Measurements from ENCODE around the gene SUMF1.

SUMF1 gene

GRCh38 chr3:4466741-4467521 lies at the start of gene SUMF1:
Gene SUMF1 (minus strand): TSS chr3:4467269. CDS start chr3:4467245, 24 bp downstream.
- DNase-seq (ENCODE audit: low spot score): peak; percentile 89

GRCh38 chr3:4515916-4516579 lies 49.0 kb upstream of the SUMF1 start:
- no peak for DNase-seq (ENCODE audit: low spot score)

GRCh38 chr3:4514916-4515315 lies 47.8 kb upstream of the SUMF1 start:
- DNase-seq (ENCODE audit: low spot score): no peak

DNA sequence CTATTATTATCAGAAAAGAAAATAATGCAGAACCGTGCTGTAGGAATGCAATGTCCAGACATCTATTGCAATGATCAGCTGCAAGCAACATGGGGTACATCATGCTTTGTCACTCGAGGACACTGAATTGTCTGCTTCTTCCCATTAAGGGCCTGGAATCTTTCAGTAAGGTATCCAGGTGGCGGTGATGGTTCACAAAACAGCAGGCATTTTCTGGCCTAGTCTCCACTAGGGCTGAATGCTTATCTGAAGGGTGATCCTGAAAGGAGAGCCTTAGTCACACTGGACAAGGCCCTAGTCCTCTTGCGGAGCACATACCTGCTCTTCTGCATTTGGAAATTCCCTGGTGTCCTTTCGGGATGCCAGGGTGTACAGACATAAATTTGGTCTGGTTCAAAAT lies 47.3 kb upstream of the SUMF1 start:
- no peak for DNase-seq (ENCODE audit: low spot score)

GRCh38 chr3:4512895-4513616 lies 46.0 kb upstream of the SUMF1 start:
- no peak for DNase-seq (ENCODE audit: low spot score)

DNA sequence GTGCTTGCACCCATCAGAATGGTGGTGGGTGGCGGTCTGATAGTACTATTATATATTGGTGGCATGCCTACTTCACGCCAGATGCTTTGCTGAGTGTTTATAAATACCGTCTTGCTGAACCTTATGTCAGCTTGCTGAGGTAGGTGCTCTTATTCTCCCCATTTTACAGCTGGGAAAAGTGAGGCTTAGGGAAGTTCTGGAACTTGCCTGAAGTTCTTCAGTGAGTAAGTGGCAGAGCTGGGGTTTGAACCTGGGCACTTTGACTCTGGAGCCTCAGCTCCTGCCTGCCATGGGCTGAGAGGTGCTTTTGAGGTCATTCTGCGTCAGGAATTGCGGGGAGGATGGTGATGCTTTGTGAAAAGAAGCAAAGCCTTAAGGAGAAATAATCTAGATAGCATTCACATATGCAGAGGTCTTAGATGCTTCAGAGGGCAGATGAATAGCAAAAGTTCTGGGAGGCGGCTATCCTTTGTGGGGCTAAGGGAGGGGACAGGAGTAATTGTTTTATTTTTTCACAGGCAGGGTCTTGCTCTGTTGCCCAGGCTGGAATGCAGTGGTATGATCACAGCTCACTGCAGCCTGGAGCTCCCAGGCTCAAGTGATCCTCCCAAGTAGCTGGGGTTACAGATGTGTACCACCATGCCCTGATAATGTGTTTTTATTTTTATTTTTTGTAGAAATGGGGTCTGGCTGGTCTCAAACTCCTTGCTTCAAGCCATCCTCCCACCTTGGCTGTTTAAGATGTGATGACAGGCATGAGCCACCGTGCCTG lies 44.6 kb upstream of the SUMF1 start:
- no peak for DNase-seq (ENCODE audit: low spot score)

GRCh38 chr3:4509983-4510755 lies 43.1 kb upstream of the SUMF1 start:
- DNase-seq (ENCODE audit: low spot score): no peak

DNA sequence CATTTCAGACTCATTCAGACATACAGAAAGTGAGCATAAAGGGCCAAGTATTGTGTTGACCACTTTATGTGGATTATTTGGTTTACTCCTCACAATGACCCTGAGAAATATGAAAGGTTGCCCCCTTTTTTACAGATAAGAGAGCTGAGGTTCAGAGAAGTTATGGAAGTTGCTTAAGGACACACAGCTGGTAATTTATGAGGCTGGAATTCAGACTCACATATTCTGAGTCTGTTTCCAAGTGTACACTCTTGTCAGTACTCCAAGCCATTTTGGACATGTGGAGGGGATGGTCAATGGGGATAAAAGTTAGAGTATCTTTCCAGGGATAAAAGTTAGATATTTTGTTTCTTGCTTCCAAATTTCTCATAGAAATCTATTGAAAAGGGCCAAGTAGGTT lies 42.0 kb upstream of the SUMF1 start:
- DNase-seq (ENCODE audit: low spot score): no peak

DNA sequence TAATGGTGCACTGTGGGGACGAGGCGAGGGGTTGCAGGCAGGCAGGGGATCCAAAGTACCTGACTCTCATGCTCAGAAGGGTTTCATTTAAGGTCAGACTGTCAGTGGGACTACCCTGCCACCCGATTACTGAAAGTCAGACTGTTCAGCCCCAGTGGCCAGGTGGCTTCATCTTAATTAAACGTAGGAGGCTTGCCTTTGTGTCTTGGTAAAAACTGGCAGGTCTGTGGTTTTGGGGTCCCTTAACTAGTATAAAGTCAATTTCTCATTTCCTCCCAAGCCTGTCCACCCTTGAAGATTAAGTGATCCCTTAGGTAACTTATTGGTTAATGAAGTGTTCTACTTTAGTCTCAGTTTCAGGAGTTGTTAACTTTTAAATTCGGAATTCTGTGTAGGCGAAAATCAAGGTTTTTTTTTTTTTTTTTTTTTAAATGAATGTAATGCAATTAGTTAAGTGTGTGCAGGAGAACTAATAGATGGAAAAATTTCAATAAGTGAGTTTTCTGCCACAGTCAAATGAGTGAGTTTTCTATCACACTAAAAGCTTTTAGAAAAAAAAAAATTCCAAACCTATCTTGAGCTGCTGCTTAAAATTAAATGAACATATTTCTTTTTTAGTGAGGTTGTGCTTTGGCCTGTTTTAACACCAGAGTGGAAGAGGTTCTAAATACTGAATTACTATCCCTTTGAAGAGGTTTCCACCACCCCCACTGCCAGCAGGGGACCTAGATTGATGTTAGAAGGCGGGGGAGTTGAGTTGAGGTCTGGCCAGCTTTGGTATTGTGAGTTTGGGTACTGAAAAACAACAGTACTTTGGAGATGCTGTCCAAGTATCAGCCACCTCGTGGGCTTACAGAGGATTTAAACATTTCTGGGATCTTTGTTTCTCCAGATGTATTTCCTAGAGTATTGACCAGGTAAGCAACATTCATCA lies 41.2 kb upstream of the SUMF1 start:
- DNase-seq (ENCODE audit: low spot score): no peak

- DNase-seq (ENCODE audit: low spot score): no peak
Observed at GRCh38 chr3:4507024-4507596, 40.0 kb upstream of the SUMF1 start.

GRCh38 chr3:4506559-4507023 lies 39.5 kb upstream of the SUMF1 start:
- DNase-seq (ENCODE audit: low spot score): no peak

- DNase-seq (ENCODE audit: low spot score): no peak
Observed at GRCh38 chr3:4505688-4506558, 38.9 kb upstream of the SUMF1 start.

GRCh38 chr3:4504340-4505261 lies 37.5 kb upstream of the SUMF1 start:
- no peak for DNase-seq (ENCODE audit: low spot score)

- DNase-seq (ENCODE audit: low spot score): no peak
Observed at GRCh38 chr3:4503050-4503449, 36.0 kb upstream of the SUMF1 start.

DNA sequence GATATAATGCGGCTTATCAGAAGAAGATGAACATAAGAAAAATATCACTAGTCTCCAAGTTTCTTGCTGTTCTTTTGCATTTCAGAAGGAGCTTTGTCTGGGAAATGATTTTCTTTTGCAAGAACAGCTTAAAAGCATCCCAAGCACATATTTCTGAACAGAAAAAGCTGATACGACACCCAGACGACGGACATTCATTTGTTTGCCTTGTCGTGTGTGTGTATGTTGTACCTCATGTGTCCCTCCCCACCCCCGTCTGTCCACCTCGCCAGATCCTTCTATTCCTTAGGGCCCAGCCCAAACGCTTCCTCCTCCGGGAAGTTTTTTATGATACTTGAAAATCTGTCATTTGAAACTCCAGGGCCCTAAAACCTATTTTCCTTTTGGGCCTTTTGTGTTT lies 34.9 kb upstream of the SUMF1 start:
- DNase-seq (ENCODE audit: low spot score): no peak

- DNase-seq (ENCODE audit: low spot score): no peak
Observed at GRCh38 chr3:4501437-4501836, 34.4 kb upstream of the SUMF1 start.

DNA sequence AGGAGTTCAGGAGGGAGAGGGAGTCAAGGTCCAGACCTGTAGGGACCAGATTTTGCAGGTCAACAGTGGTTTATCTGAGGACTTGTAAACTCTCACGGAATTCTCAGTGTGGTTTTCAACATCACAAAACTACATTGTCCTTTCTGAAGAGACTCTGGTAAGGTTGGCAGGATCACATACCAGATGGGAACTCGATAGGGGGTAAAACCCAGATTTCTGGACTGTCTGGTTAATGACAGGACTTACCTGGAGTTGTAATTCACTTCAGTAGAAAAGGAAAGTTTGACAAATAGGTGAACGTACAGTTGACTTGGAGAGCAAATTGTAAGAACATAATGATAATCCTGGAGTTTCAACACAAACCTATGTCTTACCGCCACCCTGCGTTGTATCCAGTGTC lies 31.4 kb upstream of the SUMF1 start:
- no peak for DNase-seq (ENCODE audit: low spot score)

DNA sequence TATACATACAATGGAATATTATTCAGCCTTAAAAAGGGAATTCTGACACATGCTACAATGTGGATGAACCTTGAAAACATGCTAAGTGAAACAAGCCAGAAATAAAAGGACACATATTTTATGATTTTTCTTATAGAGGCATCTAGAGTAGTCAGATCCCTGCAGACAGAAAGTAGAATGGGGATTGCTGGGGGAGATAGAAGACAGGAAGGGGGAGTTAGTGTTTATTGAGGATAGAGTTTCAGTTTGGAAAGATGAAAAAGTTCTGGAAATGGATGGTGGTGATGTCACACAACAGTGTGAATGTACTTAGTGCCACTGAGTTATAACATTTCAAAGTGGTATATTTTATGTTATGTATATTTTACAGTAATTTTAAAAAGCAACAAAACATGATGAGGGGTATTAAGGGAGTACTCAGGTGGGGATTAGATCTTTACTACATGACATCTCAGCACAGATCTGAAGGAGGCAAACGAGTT lies 30.8 kb upstream of the SUMF1 start:
- no peak for DNase-seq (ENCODE audit: low spot score)
